Measurements from ENCODE around the gene MAP3K9.

- TF ChIP-seq MAX (CRISPR knock-in tag; IDR thresholded peaks at IDR 0.05): 0 out of 2 replicates have a peak, but pooled peaks have one; percentile 40
- no peak for TF ChIP-seq CTCF (IDR thresholded peaks at IDR 0.05)
- TF ChIP-seq ATF2 (CRISPR knock-in tag; IDR thresholded peaks at IDR 0.05; ENCODE audit: borderline replicate concordance, low read depth): no peak
- no peak for TF ChIP-seq RELA (CRISPR knock-in tag; IDR thresholded peaks at IDR 0.05; ENCODE audit: borderline replicate concordance)
- no peak for TF ChIP-seq SP1 (CRISPR knock-in tag; conservative IDR thresholded peaks at IDR 0.05)
These were observed 111.0 kb downstream of the MAP3K9 start for GRCh38 chr14:70698288-70698687.

All from WTC11 (cell line).